NCI-H524 (cell line): ENCODE data around the gene RGMA.
A peak's percentile ranks its signal among the peaks of the same experiment; 100 is the strongest.
"Not testable (repeated sequence)": the region's sequence is repeated elsewhere in the genome, so short reads cannot be mapped to it uniquely, and the experiment has no call there.

Source experiments
- DNase-seq, 2 experiments: peaks; one replicate each; lab custom pipeline; 2025; lab: John Stamatoyannopoulos, UW

RGMA gene

GRCh38 chr15:93066834-93067648 is 22.0 kb downstream of the RGMA start:
- no peak for DNase-seq

- DNase-seq: no peak
These were observed 22.8 kb downstream of the RGMA start for GRCh38 chr15:93066224-93066681.

GRCh38 chr15:93065641-93066045 is 23.4 kb downstream of the RGMA start:
- no peak for DNase-seq

GRCh38 chr15:93063796-93064690 is 25.0 kb downstream of the RGMA start:
- DNase-seq: no peak

- DNase-seq: peak in 1 of 2 experiments; percentile 10
These were observed 25.7 kb downstream of the RGMA start for GRCh38 chr15:93063262-93063671.

- DNase-seq: not testable (repeated sequence)
These were observed 26.3 kb downstream of the RGMA start for GRCh38 chr15:93062628-93063261.

- no peak for DNase-seq
These were observed 28.4 kb downstream of the RGMA start for GRCh38 chr15:93060336-93061248.

GRCh38 chr15:93059442-93059841 is 29.6 kb downstream of the RGMA start:
- no peak for DNase-seq

- DNase-seq: no peak
These were observed 30.0 kb downstream of the RGMA start for GRCh38 chr15:93058904-93059427.

- no peak for DNase-seq
These were observed 30.9 kb downstream of the RGMA start for GRCh38 chr15:93058128-93058527.

- no peak for DNase-seq
These were observed 31.4 kb downstream of the RGMA start for GRCh38 chr15:93057618-93058017.

- DNase-seq: no peak
These were observed 32.2 kb downstream of the RGMA start for GRCh38 chr15:93056836-93057235.

- DNase-seq: no peak
These were observed 33.8 kb downstream of the RGMA start for GRCh38 chr15:93055211-93055610.

GRCh38 chr15:93052090-93052879 is 36.7 kb downstream of the RGMA start:
- DNase-seq: peak in 1 of 2 experiments; percentile 70

- DNase-seq: no peak
These were observed 37.5 kb downstream of the RGMA start for GRCh38 chr15:93051236-93052089.

- DNase-seq: no peak
These were observed 38.4 kb downstream of the RGMA start for GRCh38 chr15:93050648-93051047.

- DNase-seq: no peak
These were observed 39.0 kb downstream of the RGMA start for GRCh38 chr15:93049914-93050578.

GRCh38 chr15:93049233-93049632 is 39.8 kb downstream of the RGMA start:
- no peak for DNase-seq

- DNase-seq: no peak
These were observed 40.3 kb downstream of the RGMA start for GRCh38 chr15:93048759-93049161.
